IgD-negative memory B cell (primary cell): ENCODE data around the gene DNAH1. TPM values are rescaled to one million over a fixed set of nuclear protein-coding genes. Genes with fewer than 3 reads are reported as not detected.
A peak's percentile ranks its signal among the peaks of the same experiment; 100 is the strongest.
"Not testable (repeated sequence)": the region's sequence is repeated elsewhere in the genome, so short reads cannot be mapped to it uniquely, and the experiment has no call there.

Experiments used
- H3K27ac Mint-ChIP-seq, 3 donors: one replicate each; pipeline ENCODE4 v1.8.0; 2020 to 2022; ENCODE audit warnings: mild to moderate bottlenecking in 3 of 3, mixed read lengths in 3 of 3, moderate library complexity in 1 of 3
- H3K27me3 Mint-ChIP-seq: one replicate; pipeline ENCODE4 v1.8.0; 2021; ENCODE audit warnings: mixed read lengths
- H3K36me3 Mint-ChIP-seq: one replicate; pipeline ENCODE4 v1.8.0; 2020; ENCODE audit warnings: mild to moderate bottlenecking, mixed read lengths
- H3K4me1 Mint-ChIP-seq, 3 donors: one replicate each; pipeline ENCODE4 v1.8.0; 2020 to 2022; ENCODE audit warnings: mixed read lengths in 3 of 3, mild to moderate bottlenecking in 1 of 3
- H3K4me3 Mint-ChIP-seq, 4 donors: one replicate each; pipeline ENCODE4 v1.8.0; 2020 to 2022; ENCODE audit warnings: mild to moderate bottlenecking in 4 of 4, mixed read lengths in 4 of 4, moderate library complexity in 3 of 4
- H3K9me3 Mint-ChIP-seq, 3 donors: one replicate each; pipeline ENCODE4 v1.8.0; 2020 to 2021; ENCODE audit warnings: mixed read lengths in 3 of 3, mild to moderate bottlenecking in 1 of 3
- polyA plus RNA-seq: library from polyadenylated mRNA; unstranded; fragments of 300-500 nt; fragmentation: Illumina TruSeq; gene quantifications from one replicate; pipeline ENCODE4 v1.2.3, GENCODE V29; 2021

DNAH1 gene
- polyA plus RNA-seq = 1.1 TPM

DNA sequence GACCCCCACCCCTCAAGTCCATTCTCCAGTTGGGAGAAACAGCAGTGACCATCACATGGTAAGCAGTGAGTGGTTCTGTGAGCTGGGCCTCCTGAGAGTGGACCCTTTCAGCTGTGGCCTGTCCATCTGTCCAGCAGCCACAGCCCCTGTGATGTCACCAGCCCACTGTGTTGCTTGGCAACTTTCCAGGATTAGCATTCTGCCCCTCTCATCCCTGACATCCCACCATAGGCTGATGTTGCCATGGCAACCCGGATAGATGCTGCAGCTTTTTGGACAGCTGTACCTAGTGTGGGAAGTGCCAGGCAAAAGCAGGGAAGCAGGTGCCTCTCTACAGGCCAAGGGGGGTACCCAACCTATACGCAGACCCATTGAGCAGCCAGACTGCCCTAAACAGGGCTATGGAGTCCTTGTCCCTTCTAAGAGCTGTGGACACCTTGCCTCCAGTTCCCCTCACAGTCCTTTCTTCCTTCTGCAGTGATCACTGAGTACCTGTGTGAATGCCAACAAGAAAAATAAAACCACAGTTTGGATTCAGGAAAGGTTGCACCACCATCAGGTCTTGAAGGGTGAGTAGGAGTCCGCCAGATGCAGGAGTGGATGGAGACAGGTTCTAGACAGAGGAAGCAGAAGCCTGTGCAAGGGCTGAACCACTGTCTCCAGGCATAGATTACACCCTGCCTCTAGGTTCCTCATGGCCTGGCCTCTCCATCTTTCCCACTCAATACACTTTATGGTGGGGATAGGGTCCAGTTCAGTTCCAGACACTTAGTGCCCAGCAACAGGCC, at the start of gene DNAH1:
Gene DNAH1 (plus strand): TSS at position 343 of the 788 bp plus-strand sequence. CDS start 6,124 bp downstream, outside the sequence.
- Mint-ChIP-seq H3K27me3 (no peaks in the 10 kb centered on the region), H3K4me1 (peaks cover 18 to 27% (median 24%) of the 10 kb centered on the region in 3 donors), H3K36me3 (no peaks in the 10 kb centered on the region), H3K4me3 (peak within 1 kb of the TSS; percentile 38 to 87 (median 56)), H3K27ac (peak within 1 kb of the TSS in 2 of 3 donors; percentile 1 to 87), H3K9me3 (no peaks in the 10 kb centered on the region)

GRCh38 chr3:52268036-52268435, 48.1 kb upstream of the DNAH1 start:
- H3K4me3 Mint-ChIP-seq = peak overlapping the region in 2 of 4 donors; percentile 27 to 32
- peaks cover 7% of the 10 kb centered on the region for H3K36me3 Mint-ChIP-seq
- peak overlapping the region; percentile 14 to 74 (median 69) for H3K27ac Mint-ChIP-seq
- H3K4me1 Mint-ChIP-seq = peaks cover 49 to 57% (median 57%) of the 10 kb centered on the region in 3 donors
- no peaks in the 10 kb centered on the region for H3K9me3 Mint-ChIP-seq
- no peaks in the 10 kb centered on the region for H3K27me3 Mint-ChIP-seq

DNA sequence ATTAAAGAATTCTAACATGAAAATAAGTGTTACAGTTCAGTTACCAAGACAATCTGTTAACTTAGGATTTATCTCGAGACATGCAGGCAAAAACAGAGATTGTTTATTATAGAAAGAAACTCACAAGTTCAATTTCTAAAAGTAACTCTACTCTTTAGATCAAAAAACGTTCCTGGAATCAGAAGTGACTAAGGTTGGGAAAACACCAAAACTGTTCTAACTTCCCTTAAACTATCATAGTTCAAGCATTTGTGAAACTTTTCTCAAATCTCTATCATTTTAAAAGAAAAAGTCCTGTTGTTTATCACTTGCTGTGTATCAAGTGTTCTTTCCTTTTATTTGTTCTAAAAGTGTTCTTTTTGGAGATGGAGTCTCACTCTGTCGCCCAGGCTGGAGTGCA, 46.3 kb upstream of the DNAH1 start:
- Mint-ChIP-seq H3K27me3 (no peaks in the 10 kb centered on the region), H3K36me3 (peaks cover 7% of the 10 kb centered on the region), H3K4me3 (peak overlapping the region in 3 of 4 donors; percentile 80 to 81 (median 80)), H3K4me1 (peaks cover 34 to 55% (median 50%) of the 10 kb centered on the region in 3 donors), H3K27ac (peak overlapping the region; percentile 85 to 97 (median 87)), H3K9me3 (no peaks in the 10 kb centered on the region)

GRCh38 chr3:52270252-52270754, 45.8 kb upstream of the DNAH1 start:
- Mint-ChIP-seq H3K27ac (peak overlapping the region; percentile 85 to 97 (median 87)), H3K4me3 (peak overlapping the region; percentile 46 to 81 (median 80)), H3K9me3 (no peaks in the 10 kb centered on the region), H3K36me3 (peaks cover 7% of the 10 kb centered on the region), H3K27me3 (no peaks in the 10 kb centered on the region), H3K4me1 (peaks cover 37 to 57% (median 54%) of the 10 kb centered on the region in 3 donors)

- not testable (repeated sequence) for H3K9me3 Mint-ChIP-seq, H3K27me3 Mint-ChIP-seq, H3K36me3 Mint-ChIP-seq
- Mint-ChIP-seq H3K4me3 (peak overlapping the region in 3 of 4 donors; percentile 80 to 81 (median 80)), H3K27ac (peak overlapping the region; percentile 85 to 97 (median 87)), H3K4me1 (peaks cover 44 to 65% (median 61%) of the 10 kb centered on the region in 3 donors)
These were observed 43.9 kb upstream of the DNAH1 start for GRCh38 chr3:52272172-52272571.

DNA sequence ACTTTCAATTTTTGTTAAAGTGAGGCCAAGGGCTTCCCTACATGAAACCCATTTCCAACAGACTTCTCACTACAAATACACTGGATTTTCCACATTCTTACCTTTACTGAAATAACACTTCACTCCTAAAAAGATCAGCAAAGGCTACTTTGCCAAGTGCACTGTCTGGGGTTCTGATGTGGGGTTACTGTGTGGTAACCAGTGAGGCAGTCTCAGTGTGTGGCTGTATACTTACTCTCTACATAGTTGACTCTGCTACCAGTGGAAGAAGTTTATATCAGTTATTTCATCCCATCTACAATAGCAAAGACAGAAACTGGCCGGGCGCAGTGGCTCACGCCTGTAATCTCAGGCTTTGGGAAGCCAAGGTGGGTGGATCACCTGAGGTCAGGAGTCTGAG, 43.3 kb upstream of the DNAH1 start:
- peaks cover 37 to 62% (median 62%) of the 10 kb centered on the region in 3 donors for H3K4me1 Mint-ChIP-seq
- no peaks in the 10 kb centered on the region for H3K27me3 Mint-ChIP-seq
- H3K27ac Mint-ChIP-seq = peak overlapping the region in 2 of 3 donors; percentile 49 to 87
- peak overlapping the region in 3 of 4 donors; percentile 65 to 86 (median 74) for H3K4me3 Mint-ChIP-seq
- H3K9me3 Mint-ChIP-seq = peaks cover 0 to 2% (median 0%) of the 10 kb centered on the region in 3 donors
- H3K36me3 Mint-ChIP-seq = peaks cover 7% of the 10 kb centered on the region

- Mint-ChIP-seq H3K27ac (peak overlapping the region in 2 of 3 donors; percentile 31 to 88), H3K4me3 (peak overlapping the region in 3 of 4 donors; percentile 80 to 95 (median 93)), H3K4me1 (peaks cover 40 to 59% (median 57%) of the 10 kb centered on the region in 3 donors)
- not testable (repeated sequence) for H3K27me3 Mint-ChIP-seq, H3K36me3 Mint-ChIP-seq, H3K9me3 Mint-ChIP-seq
These were observed 41.3 kb upstream of the DNAH1 start for GRCh38 chr3:52274781-52275180.

DNA sequence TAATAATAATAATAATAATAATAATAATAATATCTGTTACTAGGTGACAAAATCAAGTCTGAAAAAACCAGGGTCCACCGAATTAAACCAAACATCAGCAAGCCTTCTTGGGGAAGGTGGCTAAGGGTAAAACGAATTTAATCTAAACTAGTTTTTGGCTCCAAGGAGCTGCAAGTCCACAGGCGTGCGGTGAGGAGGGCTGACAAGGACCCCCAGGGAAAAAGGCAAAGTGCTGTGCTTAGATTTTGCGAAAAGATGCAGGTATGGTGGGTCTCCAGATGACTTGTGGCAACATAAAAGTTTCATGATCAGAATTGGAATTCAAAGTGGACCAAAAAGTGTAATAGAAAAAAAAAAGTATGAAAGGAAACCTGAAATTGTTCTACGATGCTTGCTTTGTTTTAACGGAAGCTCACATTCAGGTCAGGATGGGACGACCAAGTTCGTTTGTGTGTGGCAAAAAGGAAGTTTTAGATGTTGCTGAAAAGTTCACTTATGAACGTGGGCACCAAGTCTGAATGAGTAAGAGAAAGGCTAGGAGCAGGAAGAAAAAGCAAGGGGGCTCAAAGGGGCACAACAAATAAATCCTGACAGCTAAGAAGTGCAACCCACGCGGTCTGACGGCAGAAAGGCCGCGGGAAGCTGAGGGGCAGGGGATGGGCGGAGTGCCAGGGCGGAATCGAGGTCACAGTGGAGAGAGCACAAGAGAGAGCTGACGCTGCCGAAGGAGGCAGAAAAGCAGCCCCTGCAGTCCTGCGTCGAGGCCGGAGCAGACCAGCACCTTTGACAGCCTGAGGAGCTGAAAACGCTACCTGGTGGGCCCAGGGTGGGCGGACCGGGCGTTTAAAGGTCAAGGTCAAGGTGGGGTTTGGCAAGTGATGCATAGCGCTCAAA, 38.8 kb upstream of the DNAH1 start:
- Mint-ChIP-seq H3K4me3 (peak overlapping the region; percentile 93 to 98 (median 96)), H3K27ac (peak overlapping the region; percentile 88 to 99 (median 97)), H3K27me3 (no peaks in the 10 kb centered on the region), H3K4me1 (peaks cover 24 to 37% (median 35%) of the 10 kb centered on the region in 3 donors), H3K9me3 (peaks cover 0 to 2% (median 0%) of the 10 kb centered on the region in 3 donors), H3K36me3 (peaks cover 7% of the 10 kb centered on the region)

GRCh38 chr3:52277972-52278509, 38.1 kb upstream of the DNAH1 start:
- peak overlapping the region; percentile 88 to 99 (median 97) for H3K27ac Mint-ChIP-seq
- peaks cover 20 to 31% (median 30%) of the 10 kb centered on the region in 3 donors for H3K4me1 Mint-ChIP-seq
- no peaks in the 10 kb centered on the region for H3K27me3 Mint-ChIP-seq
- H3K36me3 Mint-ChIP-seq = peaks cover 5% of the 10 kb centered on the region
- peak overlapping the region; percentile 93 to 98 (median 97) for H3K4me3 Mint-ChIP-seq
- peaks cover 0 to 2% (median 0%) of the 10 kb centered on the region in 3 donors for H3K9me3 Mint-ChIP-seq

- H3K4me1 Mint-ChIP-seq = peaks cover 20 to 30% (median 29%) of the 10 kb centered on the region in 3 donors
- peak within 1 kb of the TSS; percentile 88 to 99 (median 97) for H3K27ac Mint-ChIP-seq
- peak within 1 kb of the TSS; percentile 93 to 98 (median 97) for H3K4me3 Mint-ChIP-seq
- H3K9me3 Mint-ChIP-seq = peaks cover 0 to 2% (median 0%) of the 10 kb centered on the region in 3 donors
- peaks cover 5% of the 10 kb centered on the region for H3K36me3 Mint-ChIP-seq
- no peaks in the 10 kb centered on the region for H3K27me3 Mint-ChIP-seq
These were observed 37.5 kb upstream of the DNAH1 start, which contains the start of gene WDR82 for GRCh38 chr3:52278510-52279069. WDR82 (minus strand) TSS chr3:52278649; CDS start chr3:52278361, 288 bp downstream.

DNA sequence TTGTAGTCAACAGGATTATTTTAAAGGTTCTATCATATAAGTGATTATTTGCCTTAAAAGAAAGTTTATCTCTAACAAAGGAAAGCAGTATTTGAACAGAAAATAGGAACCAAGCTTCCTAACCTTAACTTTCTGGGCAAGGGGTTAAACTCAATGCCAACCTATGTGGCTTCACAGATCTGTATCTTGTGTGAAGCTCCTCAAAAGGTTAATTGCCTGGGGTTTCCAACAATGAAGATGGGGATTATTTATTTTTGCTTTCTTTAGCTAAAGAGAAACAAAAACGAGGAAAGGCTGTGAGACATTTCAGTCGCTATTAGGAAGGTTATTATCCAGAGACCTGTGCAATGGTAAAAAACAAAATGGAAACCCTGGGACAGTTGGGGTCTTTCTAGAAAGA, 36.5 kb upstream of the DNAH1 start:
- Mint-ChIP-seq H3K4me1 (peaks cover 20 to 23% (median 22%) of the 10 kb centered on the region in 3 donors), H3K27me3 (no peaks in the 10 kb centered on the region), H3K4me3 (peak overlapping the region; percentile 69 to 98 (median 96)), H3K27ac (peak overlapping the region; percentile 88 to 99 (median 97)), H3K9me3 (peaks cover 0 to 2% (median 0%) of the 10 kb centered on the region in 3 donors), H3K36me3 (peaks cover 2% of the 10 kb centered on the region)

DNA sequence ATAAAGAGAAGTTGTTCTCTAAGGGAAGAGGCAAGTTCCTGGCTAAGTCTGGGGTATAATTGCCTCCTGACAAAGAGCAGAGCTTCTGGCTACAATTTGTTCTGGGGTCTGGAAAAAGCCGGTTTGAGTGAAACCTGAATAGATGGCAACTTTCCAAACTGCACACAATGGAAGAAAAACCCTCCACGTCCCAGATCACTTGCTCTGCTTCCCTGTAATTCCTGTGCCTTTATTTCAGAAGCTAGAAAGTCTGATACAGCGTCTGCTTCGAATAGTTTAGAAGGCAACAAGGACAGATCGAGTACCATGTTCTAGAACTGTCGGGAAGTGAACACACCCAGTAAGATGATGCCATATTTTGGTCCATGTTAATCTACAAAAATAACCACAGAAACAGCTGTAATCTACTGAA, 36.1 kb upstream of the DNAH1 start:
- peak overlapping the region in 1 of 3 donors; percentile 88 for H3K27ac Mint-ChIP-seq
- peaks cover 2% of the 10 kb centered on the region for H3K36me3 Mint-ChIP-seq
- H3K9me3 Mint-ChIP-seq = peaks cover 0 to 2% (median 0%) of the 10 kb centered on the region in 3 donors
- H3K27me3 Mint-ChIP-seq = no peaks in the 10 kb centered on the region
- H3K4me1 Mint-ChIP-seq = peaks cover 20 to 22% (median 22%) of the 10 kb centered on the region in 3 donors
- H3K4me3 Mint-ChIP-seq = peak overlapping the region in 3 of 4 donors; percentile 35 to 93 (median 81)

DNA sequence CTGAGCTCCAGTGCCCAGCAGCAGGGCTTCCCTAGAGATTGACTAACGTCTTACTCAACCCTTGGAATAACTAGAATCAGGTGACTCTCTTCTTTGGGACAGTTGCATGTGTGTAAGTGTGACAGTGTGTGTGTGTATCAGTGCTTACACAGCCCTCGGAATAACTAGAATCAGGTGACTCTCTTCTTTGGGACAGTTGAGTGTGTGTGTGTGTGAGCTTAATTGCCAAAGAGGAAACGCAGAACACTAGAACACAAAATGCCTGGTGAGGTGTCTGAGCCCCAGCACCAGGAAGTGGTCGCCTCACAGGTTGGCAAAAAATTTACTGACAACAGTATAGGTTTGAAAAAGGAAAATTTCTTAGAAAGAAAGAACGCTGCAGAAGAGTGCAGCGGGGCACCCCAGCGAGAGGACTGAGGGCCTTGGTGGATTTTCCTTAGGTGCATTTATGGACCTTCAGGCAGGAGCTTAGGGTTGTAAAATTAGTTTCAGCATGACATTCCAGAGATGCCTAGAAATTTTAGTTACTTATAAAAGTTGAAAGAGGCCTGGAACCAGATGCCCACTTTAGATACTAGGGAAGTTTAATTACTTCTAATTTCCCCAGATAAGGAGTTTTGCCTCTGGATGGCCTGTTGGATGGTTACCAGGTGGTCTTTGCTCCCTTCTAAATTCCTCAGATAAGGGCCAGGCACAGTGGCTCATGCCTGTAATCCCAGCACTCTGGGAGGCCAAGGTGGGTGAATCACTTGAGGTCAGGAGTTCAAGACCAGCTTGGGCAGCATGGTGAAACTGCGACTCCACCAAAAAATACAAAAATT, 33.9 kb upstream of the DNAH1 start:
- Mint-ChIP-seq H3K27me3 (no peaks in the 10 kb centered on the region), H3K4me1 (peaks cover 12 to 14% (median 13%) of the 10 kb centered on the region in 3 donors), H3K27ac (peak overlapping the region in 2 of 3 donors; percentile 16 to 75), H3K36me3 (peaks cover 2% of the 10 kb centered on the region), H3K4me3 (peak overlapping the region in 1 of 4 donors; percentile 66), H3K9me3 (peaks cover 0 to 2% (median 0%) of the 10 kb centered on the region in 3 donors)
